Mesendoderm (in vitro differentiated cells): ENCODE data around the gene TOR1B.

ENCODE experiments used
- DNase-seq: peaks from one replicate; pipeline ENCODE4 v3.0.0; 2013
- H2AK5ac ChIP-seq: 2 replicates; pipeline ENCODE4 v1.6.1; 2013; ENCODE audit warnings: low read length, inconsistent platforms
- H2BK120ac ChIP-seq: 2 replicates; pipeline ENCODE4 v1.6.1; 2013; ENCODE audit warnings: low read depth, mild to moderate bottlenecking, low read length, moderate library complexity, mixed read lengths
- H2BK15ac ChIP-seq: replicated peaks from 2 replicates; pipeline ENCODE4 v1.6.1; 2013; ENCODE audit warnings: low read depth, mild to moderate bottlenecking, moderate library complexity
- H2BK5ac ChIP-seq: 2 replicates; pipeline ENCODE4 v1.6.1; 2013; ENCODE audit warnings: low read length, inconsistent platforms
- H3K18ac ChIP-seq: 2 replicates; pipeline ENCODE4 v1.6.1; 2013; ENCODE audit warnings: mild to moderate bottlenecking, low read length, mixed read lengths
- H3K23ac ChIP-seq: one replicate; pipeline ENCODE4 v1.6.1; 2013; ENCODE audit warnings: low read length
- H3K27ac ChIP-seq: 2 replicates; pipeline ENCODE4 v1.5.1; 2013; ENCODE audit warnings: low read depth, mild to moderate bottlenecking, inconsistent platforms, low read length, moderate library complexity
- H3K27me3 ChIP-seq: 2 replicates; pipeline ENCODE4 v1.6.1; 2013; ENCODE audit warnings: low read length, control low read depth, mild to moderate bottlenecking, inconsistent platforms; ENCODE audit not compliant: insufficient read depth, poor library complexity
- H3K36me3 ChIP-seq: 2 replicates; pipeline ENCODE4 v1.6.1; 2013; ENCODE audit warnings: low read length, inconsistent platforms; ENCODE audit not compliant: control insufficient read depth, insufficient read depth
- H3K4ac ChIP-seq: one replicate; pipeline ENCODE4 v1.6.1; 2013; ENCODE audit warnings: low read depth, mild to moderate bottlenecking, low read length, moderate library complexity
- H3K4me1 ChIP-seq: 2 replicates; pipeline ENCODE4 v1.6.1; 2013; ENCODE audit warnings: low read depth, low read length, inconsistent platforms; ENCODE audit not compliant: control insufficient read depth
- H3K4me2 ChIP-seq: 2 replicates; pipeline ENCODE4 v1.6.1; 2013; ENCODE audit warnings: low read length
- H3K4me3 ChIP-seq: 2 replicates; pipeline ENCODE4 v1.5.1; 2013; ENCODE audit warnings: mild to moderate bottlenecking, low read length
- H3K56ac ChIP-seq: one replicate; pipeline ENCODE4 v1.6.1; 2013; ENCODE audit warnings: low read length
- H3K79me1 ChIP-seq: 2 replicates; pipeline ENCODE4 v1.6.1; 2013; ENCODE audit warnings: low read length, inconsistent platforms
- H3K79me2 ChIP-seq: 2 replicates; pipeline ENCODE4 v1.6.1; 2013; ENCODE audit warnings: mild to moderate bottlenecking, low read length; ENCODE audit not compliant: control insufficient read depth, insufficient read depth
- H3K9ac ChIP-seq: 2 replicates; pipeline ENCODE4 v1.6.1; 2013; ENCODE audit warnings: low read length, inconsistent platforms
- H4K5ac ChIP-seq: one replicate; pipeline ENCODE4 v1.6.1; 2013; ENCODE audit warnings: low read length
- H4K8ac ChIP-seq: one replicate; pipeline ENCODE4 v1.6.1; 2013; ENCODE audit warnings: low read depth, mild to moderate bottlenecking, control low read depth, low read length, moderate library complexity
- WGBS: extraction: QIAGEN DNeasy Blood & Tissue Kit; methylation state at CpG from one replicate; pipeline ENCODE4 v1.1.7; 2013; ENCODE audit warnings: low lambda C conversion rate, missing lambda C conversion rate; ENCODE audit not compliant: insufficient coverage; ENCODE audit errors: extremely low coverage; 5-methylcytosine and 5-hydroxymethylcytosine counted together

Gene TOR1B

GRCh38 chr9:129810116-129810515, 7.1 kb downstream of the TOR1B start:
- H3K18ac ChIP-seq: no peak overlapping the region
- H4K5ac ChIP-seq: no peak overlapping the region
- no peak overlapping the region for H2BK5ac ChIP-seq
- H3K4me3 ChIP-seq: no peak overlapping the region
- no peaks in the 10 kb centered on the region for H3K79me2 ChIP-seq
- H3K4me1 ChIP-seq: no peaks in the 10 kb centered on the region
- no peak overlapping the region for H4K8ac ChIP-seq
- no peak overlapping the region for H2AK5ac ChIP-seq
- no peak overlapping the region for H3K4ac ChIP-seq
- no peak overlapping the region for H3K27ac ChIP-seq
- peaks cover 2% of the 10 kb centered on the region for H3K79me1 ChIP-seq
- H3K4me2 ChIP-seq: no peak overlapping the region
- no peaks in the 10 kb centered on the region for H3K27me3 ChIP-seq
- H3K56ac ChIP-seq: no peak overlapping the region
- H2BK15ac ChIP-seq: no peak overlapping the region
- H2BK120ac ChIP-seq: no peak overlapping the region
- peaks cover 5% of the 10 kb centered on the region for H3K36me3 ChIP-seq
- H3K23ac ChIP-seq: no peak overlapping the region
- no CpG with 5 or more reads among the region's 11 CpGs for WGBS
- DNase-seq: no peak
- no peak overlapping the region for H3K9ac ChIP-seq

DNA sequence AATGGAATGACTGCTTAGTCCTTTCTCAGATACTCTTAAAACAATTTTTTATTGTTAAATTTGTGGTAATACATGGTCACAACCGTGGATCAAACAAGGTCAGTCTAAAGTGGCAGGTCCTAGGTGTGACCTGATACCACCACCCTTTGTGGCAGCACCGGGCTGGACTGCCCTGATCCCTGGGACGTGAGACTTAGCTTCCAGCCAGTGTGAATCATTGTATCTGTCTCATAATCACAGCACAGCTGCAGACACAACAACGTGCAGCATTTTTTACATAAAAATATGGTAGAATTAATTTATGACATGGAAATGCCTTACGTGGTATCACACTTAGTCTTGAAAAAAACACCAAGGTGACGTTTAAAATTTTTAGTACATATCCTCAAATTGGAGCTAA, 7.8 kb downstream of the TOR1B start:
- Histone ChIP-seq H2AK5ac (no peak overlapping the region), H3K4me1 (no peaks in the 10 kb centered on the region), H3K36me3 (peaks cover 5% of the 10 kb centered on the region), H3K27ac (no peak overlapping the region), H3K79me2 (no peaks in the 10 kb centered on the region), H2BK120ac (no peak overlapping the region), H3K4ac (no peak overlapping the region), H3K4me3 (no peak overlapping the region), H3K23ac (no peak overlapping the region), H3K4me2 (no peak overlapping the region), H3K9ac (no peak overlapping the region), H3K18ac (no peak overlapping the region), H2BK5ac (no peak overlapping the region), H4K8ac (no peak overlapping the region), H2BK15ac (no peak overlapping the region), H3K56ac (no peak overlapping the region), H3K27me3 (no peaks in the 10 kb centered on the region), H4K5ac (no peak overlapping the region), H3K79me1 (peaks cover 2% of the 10 kb centered on the region)
- DNase-seq: no peak
- WGBS: no CpG with 5 or more reads among the region's 6 CpGs

DNA sequence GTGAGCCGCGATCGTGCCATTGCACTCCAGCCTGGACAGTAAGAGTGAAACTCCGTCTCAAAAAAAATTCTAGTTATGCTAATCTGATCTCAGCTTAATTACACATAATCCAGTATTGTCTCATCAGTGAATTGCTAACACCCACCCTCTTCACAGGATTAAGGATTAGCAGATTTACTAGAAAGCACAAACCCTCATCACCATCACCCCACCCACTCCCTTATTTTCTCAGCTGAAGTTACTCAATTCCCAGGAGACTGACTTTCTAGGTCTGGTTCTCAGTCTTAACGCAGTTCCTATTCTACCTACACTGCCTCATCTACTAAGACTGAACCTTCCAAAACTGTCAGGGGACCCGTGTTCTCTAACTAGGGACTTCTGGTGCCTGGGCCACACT, 9.0 kb downstream of the TOR1B start:
- Histone ChIP-seq H3K56ac (no peak overlapping the region), H3K4me2 (no peak overlapping the region), H2BK5ac (no peak overlapping the region), H3K27ac (no peak overlapping the region), H3K4me1 (no peaks in the 10 kb centered on the region), H3K18ac (no peak overlapping the region), H3K36me3 (peaks cover 9% of the 10 kb centered on the region), H4K5ac (no peak overlapping the region), H3K23ac (no peak overlapping the region), H3K27me3 (no peaks in the 10 kb centered on the region), H3K9ac (no peak overlapping the region), H3K4me3 (no peak overlapping the region), H3K79me1 (peaks cover 2% of the 10 kb centered on the region), H2BK15ac (no peak overlapping the region), H2AK5ac (no peak overlapping the region), H2BK120ac (no peak overlapping the region), H4K8ac (no peak overlapping the region), H3K79me2 (no peaks in the 10 kb centered on the region), H3K4ac (no peak overlapping the region)
- DNase-seq: no peak
- no CpG with 5 or more reads among the region's 6 CpGs for WGBS

DNA sequence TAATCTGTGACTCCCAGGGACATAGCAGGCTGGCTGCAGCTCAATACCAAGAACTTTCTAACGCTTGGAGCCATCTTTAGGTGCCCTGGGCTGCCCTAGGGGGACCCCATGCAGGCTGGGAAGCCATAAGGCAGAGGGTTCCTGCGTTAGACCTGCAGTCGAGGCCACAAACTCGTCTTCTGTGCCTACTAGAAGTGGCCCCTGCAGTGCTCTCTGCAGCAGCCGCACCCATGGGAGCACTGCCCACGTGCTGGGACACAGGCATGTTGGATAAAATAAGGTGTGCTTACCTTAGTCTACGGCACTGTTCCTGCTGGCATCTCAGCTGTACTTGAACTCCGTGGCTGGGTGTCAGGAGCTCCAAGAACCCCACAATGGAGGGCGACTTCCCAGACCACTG, 9.4 kb downstream of the TOR1B start:
- Histone ChIP-seq H2BK15ac (no peak overlapping the region), H3K4me1 (no peaks in the 10 kb centered on the region), H3K27ac (no peak overlapping the region), H3K23ac (no peak overlapping the region), H3K36me3 (peaks cover 8% of the 10 kb centered on the region), H3K79me2 (no peaks in the 10 kb centered on the region), H3K4ac (no peak overlapping the region), H3K4me3 (no peak overlapping the region), H3K56ac (no peak overlapping the region), H3K79me1 (peaks cover 2% of the 10 kb centered on the region), H3K27me3 (no peaks in the 10 kb centered on the region), H3K18ac (no peak overlapping the region), H2AK5ac (no peak overlapping the region), H2BK5ac (no peak overlapping the region), H3K4me2 (no peak overlapping the region), H4K8ac (no peak overlapping the region), H3K9ac (no peak overlapping the region), H2BK120ac (no peak overlapping the region), H4K5ac (no peak overlapping the region)
- WGBS: no CpG with 5 or more reads among the region's 9 CpGs
- DNase-seq: no peak

DNA sequence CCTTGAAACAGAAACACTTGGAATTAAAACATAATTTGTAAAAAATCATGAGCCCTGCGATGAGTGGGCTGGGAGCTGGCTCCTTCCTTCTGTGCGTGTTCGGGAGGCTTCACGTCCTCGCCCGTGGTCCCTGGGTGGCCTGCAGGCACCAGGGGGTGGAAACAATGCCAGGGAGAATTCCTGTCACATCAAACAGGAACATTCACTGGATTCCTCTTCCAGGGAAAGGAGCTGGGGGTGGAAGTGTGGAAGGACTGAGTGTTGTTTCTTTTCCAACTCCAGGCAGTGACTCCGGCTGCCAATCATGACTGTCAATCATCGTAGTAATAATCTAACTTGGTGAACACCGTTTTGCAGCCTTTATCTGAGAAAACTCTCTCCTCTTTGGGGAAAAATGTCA, 10.7 kb downstream of the TOR1B start:
- no peak overlapping the region for H2BK15ac ChIP-seq
- no peak overlapping the region for H2BK5ac ChIP-seq
- no peak overlapping the region for H3K4me3 ChIP-seq
- no CpG with 5 or more reads among the region's 9 CpGs for WGBS
- no peak overlapping the region for H3K4ac ChIP-seq
- H3K27ac ChIP-seq: no peak overlapping the region
- no peaks in the 10 kb centered on the region for H3K27me3 ChIP-seq
- H3K4me2 ChIP-seq: no peak overlapping the region
- H4K8ac ChIP-seq: no peak overlapping the region
- H3K79me1 ChIP-seq: peaks cover 2% of the 10 kb centered on the region
- H3K79me2 ChIP-seq: no peaks in the 10 kb centered on the region
- H3K9ac ChIP-seq: no peak overlapping the region
- H3K56ac ChIP-seq: no peak overlapping the region
- H3K23ac ChIP-seq: no peak overlapping the region
- H3K36me3 ChIP-seq: peaks cover 12% of the 10 kb centered on the region
- DNase-seq: no peak
- no peak overlapping the region for H4K5ac ChIP-seq
- H2AK5ac ChIP-seq: no peak overlapping the region
- no peaks in the 10 kb centered on the region for H3K4me1 ChIP-seq
- no peak overlapping the region for H3K18ac ChIP-seq
- no peak overlapping the region for H2BK120ac ChIP-seq

DNA sequence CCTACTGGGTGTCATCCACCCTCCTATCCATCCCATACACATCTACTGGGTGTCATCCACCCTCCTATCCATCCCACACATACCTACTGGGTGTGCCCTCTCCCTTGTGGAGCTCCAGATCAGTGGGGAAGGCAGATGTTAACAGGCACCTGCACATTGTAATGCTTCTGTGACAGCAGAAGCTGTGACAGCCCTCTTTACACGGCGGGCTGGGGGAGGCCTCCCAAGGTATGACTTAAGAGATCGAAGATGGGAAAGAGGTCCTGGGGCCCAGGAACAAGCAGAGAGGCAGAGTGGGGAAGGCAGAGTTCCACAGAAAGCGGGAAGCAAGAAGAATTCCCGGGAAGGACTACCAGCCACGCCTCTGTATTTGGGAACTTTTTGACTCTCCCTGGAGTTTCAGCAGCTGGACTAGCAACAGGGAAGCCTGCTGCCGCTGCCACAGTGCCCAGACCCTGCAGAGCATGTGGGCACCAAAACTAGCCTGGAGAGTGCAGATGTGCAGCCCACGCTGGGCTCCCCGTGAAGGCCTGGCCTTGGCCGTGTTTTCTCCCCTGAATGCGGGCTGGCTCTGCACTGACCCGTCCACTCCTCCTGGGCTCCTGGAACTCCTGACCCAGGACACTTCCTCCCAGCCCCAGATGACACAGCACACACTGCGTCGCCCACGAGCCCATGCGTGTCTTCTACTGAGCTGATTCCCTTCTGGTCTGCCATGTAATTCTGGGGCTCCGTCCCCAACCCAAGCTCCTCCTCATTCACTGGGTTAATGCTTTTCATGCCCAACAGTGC, 11.6 kb downstream of the TOR1B start:
- no peaks in the 10 kb centered on the region for H3K27me3 ChIP-seq
- no peak overlapping the region for H3K27ac ChIP-seq
- no peak for DNase-seq
- WGBS: no CpG with 5 or more reads among the region's 17 CpGs
- no peak overlapping the region for H3K4ac ChIP-seq
- peaks cover 14% of the 10 kb centered on the region for H3K36me3 ChIP-seq
- no peak overlapping the region for H3K18ac ChIP-seq
- no peak overlapping the region for H3K56ac ChIP-seq
- H2BK5ac ChIP-seq: no peak overlapping the region
- H4K8ac ChIP-seq: no peak overlapping the region
- H4K5ac ChIP-seq: no peak overlapping the region
- no peak overlapping the region for H2BK15ac ChIP-seq
- no peaks in the 10 kb centered on the region for H3K79me2 ChIP-seq
- no peak overlapping the region for H2BK120ac ChIP-seq
- H3K4me1 ChIP-seq: no peaks in the 10 kb centered on the region
- no peak overlapping the region for H2AK5ac ChIP-seq
- no peak overlapping the region for H3K4me3 ChIP-seq
- H3K23ac ChIP-seq: no peak overlapping the region
- H3K9ac ChIP-seq: no peak overlapping the region
- H3K4me2 ChIP-seq: no peak overlapping the region
- peaks cover 2% of the 10 kb centered on the region for H3K79me1 ChIP-seq
